ENCODE data around the gene SOSTDC1. TPM values are rescaled to one million over a fixed set of nuclear protein-coding genes. Genes with fewer than 3 reads are reported as not detected.

SOSTDC1 gene, protein sequence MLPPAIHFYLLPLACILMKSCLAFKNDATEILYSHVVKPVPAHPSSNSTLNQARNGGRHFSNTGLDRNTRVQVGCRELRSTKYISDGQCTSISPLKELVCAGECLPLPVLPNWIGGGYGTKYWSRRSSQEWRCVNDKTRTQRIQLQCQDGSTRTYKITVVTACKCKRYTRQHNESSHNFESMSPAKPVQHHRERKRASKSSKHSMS
- not detected for total RNA-seq

DNA sequence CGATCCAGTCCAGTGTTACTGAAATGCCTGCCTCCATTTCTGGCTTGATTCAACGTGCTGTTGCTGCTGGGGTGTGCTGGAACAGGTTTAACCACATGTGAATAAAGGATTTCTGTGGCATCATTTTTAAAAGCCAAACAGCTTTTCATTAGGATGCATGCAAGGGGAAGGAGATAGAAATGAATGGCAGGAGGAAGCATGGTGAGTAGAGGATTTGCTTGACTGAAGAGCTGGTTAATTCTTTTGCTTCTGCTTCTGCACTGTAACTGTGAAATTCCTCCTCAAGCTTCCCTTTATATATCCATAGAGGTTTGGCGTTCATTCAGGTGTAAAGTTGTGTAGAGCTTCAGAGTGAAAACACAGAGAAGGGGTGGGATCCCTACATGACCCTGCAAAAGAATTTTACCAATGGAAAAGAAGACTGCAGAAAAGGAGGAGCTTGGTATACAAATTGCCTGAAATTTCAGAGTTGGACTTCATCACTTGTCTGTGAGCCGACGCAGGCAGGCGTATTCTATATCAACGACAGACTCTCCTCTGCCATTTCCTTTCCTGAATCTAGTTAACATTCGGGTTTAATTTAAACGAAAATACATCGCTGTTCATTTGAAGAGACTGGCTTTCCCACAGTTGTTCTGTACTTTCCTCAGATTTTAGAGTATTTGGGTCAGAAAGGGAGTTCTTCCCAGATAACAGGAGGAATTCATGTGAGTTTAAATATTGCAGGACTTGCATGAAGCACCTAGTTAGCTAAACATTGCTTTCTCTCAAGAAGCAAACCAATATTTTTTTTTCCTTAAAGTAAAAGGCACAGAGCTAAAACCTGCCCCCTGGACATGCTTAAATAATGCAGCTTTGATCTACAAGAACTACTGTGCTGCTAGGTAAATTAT lies at the start of gene SOSTDC1:
SOSTDC1 (minus strand) TSS at position 270 of the 893 bp plus-strand sequence; CDS start at position 200, 70 bp downstream.
- DNase-seq: peak in 1 of 4 donors; percentile 7
- peak; percentile 42 for ATAC-seq
- intact Hi-C loops (cut with DNase I): no loop called here
- WGBS, 2 donors: 7 to 11% methylated on average over 10 of the region's 10 CpGs
- Histone ChIP-seq H3K4me1 (peaks cover 5% of the 10 kb centered on the region), H3K4me3 (no peak within 1 kb of the TSS), H3K36me3 (replicated peaks in 1 of 2; ENCODE audit: insufficient read depth in 1 of 2, low read depth in 2 of 2) (no peaks in the 10 kb centered on the region), H3K9me3 (no peaks in the 10 kb centered on the region), H3K27me3 (no peaks in the 10 kb centered on the region), H3K27ac (no peak within 1 kb of the TSS)
- no peak for TF ChIP-seq POLR2A (IDR thresholded peaks at IDR 0.05)
- TF ChIP-seq, protein P1, sequence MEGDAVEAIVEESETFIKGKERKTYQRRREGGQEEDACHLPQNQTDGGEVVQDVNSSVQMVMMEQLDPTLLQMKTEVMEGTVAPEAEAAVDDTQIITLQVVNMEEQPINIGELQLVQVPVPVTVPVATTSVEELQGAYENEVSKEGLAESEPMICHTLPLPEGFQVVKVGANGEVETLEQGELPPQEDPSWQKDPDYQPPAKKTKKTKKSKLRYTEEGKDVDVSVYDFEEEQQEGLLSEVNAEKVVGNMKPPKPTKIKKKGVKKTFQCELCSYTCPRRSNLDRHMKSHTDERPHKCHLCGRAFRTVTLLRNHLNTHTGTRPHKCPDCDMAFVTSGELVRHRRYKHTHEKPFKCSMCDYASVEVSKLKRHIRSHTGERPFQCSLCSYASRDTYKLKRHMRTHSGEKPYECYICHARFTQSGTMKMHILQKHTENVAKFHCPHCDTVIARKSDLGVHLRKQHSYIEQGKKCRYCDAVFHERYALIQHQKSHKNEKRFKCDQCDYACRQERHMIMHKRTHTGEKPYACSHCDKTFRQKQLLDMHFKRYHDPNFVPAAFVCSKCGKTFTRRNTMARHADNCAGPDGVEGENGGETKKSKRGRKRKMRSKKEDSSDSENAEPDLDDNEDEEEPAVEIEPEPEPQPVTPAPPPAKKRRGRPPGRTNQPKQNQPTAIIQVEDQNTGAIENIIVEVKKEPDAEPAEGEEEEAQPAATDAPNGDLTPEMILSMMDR (IDR thresholded peaks at IDR 0.05): no peak

DNA sequence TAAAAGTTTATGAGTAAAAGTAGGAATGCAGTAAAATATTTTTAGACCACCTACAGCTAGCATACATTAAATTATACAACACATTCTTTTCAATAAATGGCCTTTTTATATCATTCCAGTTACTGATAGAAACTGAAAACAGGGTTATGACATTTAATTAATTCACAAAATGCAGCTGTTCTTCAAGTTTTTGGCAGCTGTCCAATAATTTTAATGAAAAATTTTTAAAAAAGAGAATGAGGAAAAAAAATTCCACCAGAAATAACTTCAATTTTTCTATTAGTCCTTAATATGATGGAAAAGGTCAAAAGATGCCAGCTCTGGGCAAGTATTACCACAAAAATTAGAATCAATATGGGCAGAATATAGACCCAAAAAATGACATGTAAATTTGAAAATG lies 49.2 kb upstream of the SOSTDC1 start:
- no peaks in the 10 kb centered on the region for H3K4me1 ChIP-seq
- no peak overlapping the region for H3K27ac ChIP-seq
- TF ChIP-seq, protein P1 (IDR thresholded peaks at IDR 0.05): no peak
- no peak for TF ChIP-seq POLR2A (IDR thresholded peaks at IDR 0.05)
- H3K27me3 ChIP-seq: no peaks in the 10 kb centered on the region
- H3K4me3 ChIP-seq: no peak overlapping the region
- no peaks in the 10 kb centered on the region for H3K36me3 ChIP-seq (replicated peaks in 1 of 2; ENCODE audit: insufficient read depth in 1 of 2, low read depth in 2 of 2)
- H3K9me3 ChIP-seq: no peaks in the 10 kb centered on the region
- no peak for ATAC-seq
- no peak for DNase-seq
- intact Hi-C loops (cut with DNase I): no loop called here

DNA sequence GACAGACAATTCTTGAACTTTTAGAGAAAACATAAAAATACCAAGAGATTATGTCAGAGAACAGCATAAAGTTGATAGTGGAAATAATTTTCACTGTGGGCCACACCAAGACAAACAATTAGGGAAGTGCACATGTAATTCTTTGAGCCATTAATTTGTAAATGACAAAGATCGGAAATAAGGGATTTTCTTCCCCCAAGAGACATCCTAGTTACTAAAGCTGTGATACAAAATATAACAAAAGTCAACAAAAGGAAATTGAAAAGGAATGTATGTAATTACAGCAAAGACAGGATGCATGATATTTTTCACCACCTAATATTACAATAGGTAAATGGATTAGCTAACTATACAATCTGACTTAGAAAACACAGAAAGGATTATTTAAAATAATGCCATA lies 48.7 kb upstream of the SOSTDC1 start:
- intact Hi-C loops (cut with DNase I): no loop called here
- H3K36me3 ChIP-seq (replicated peaks in 1 of 2; ENCODE audit: insufficient read depth in 1 of 2, low read depth in 2 of 2): no peaks in the 10 kb centered on the region
- no peaks in the 10 kb centered on the region for H3K4me1 ChIP-seq
- H3K27me3 ChIP-seq: no peaks in the 10 kb centered on the region
- TF ChIP-seq, protein P1 (IDR thresholded peaks at IDR 0.05): no peak
- no peak for TF ChIP-seq POLR2A (IDR thresholded peaks at IDR 0.05)
- no peak overlapping the region for H3K27ac ChIP-seq
- DNase-seq (no peak), ATAC-seq (no peak)
- H3K4me3 ChIP-seq: no peak overlapping the region
- WGBS, 2 donors: 85% methylated on average over 1 of the region's 1 CpG
- no peaks in the 10 kb centered on the region for H3K9me3 ChIP-seq

DNA sequence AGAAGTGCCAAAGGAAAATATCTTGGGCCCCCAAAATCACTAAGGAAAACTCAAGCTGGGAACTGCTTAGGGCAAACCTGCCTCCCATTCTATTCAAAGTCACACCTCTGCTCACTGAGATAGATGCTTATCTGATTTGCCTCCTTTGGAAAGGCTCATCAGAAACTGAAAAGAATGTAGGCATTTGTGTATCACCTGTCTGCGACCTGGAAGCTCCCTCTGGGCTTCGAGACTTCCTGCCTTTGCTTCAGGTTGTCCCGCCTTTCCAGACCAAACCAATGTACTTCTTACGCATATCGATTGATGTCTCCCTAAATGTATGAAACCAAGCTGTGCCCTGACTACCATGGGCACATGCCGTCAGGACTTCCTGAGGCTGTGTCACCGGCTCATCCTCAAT lies 46.6 kb upstream of the SOSTDC1 start:
- no peak overlapping the region for H3K27ac ChIP-seq
- H3K9me3 ChIP-seq: no peaks in the 10 kb centered on the region
- no peak for DNase-seq
- no peak overlapping the region for H3K4me3 ChIP-seq
- intact Hi-C loops (cut with DNase I): no loop called here
- H3K27me3 ChIP-seq: no peaks in the 10 kb centered on the region
- WGBS, 2 donors: 68 to 90% methylated on average over 7 of the region's 7 CpGs
- H3K4me1 ChIP-seq: no peaks in the 10 kb centered on the region
- no peak for TF ChIP-seq POLR2A (IDR thresholded peaks at IDR 0.05)
- TF ChIP-seq, protein P1 (IDR thresholded peaks at IDR 0.05): no peak
- no peak for ATAC-seq
- H3K36me3 ChIP-seq (replicated peaks in 1 of 2; ENCODE audit: insufficient read depth in 1 of 2, low read depth in 2 of 2): no peaks in the 10 kb centered on the region
